ENCODE data around the gene TRIM72.
"Not testable (repeated sequence)": the region's sequence is repeated elsewhere in the genome, so short reads cannot be mapped to it uniquely, and the experiment has no call there.

TRIM72 gene

DNA sequence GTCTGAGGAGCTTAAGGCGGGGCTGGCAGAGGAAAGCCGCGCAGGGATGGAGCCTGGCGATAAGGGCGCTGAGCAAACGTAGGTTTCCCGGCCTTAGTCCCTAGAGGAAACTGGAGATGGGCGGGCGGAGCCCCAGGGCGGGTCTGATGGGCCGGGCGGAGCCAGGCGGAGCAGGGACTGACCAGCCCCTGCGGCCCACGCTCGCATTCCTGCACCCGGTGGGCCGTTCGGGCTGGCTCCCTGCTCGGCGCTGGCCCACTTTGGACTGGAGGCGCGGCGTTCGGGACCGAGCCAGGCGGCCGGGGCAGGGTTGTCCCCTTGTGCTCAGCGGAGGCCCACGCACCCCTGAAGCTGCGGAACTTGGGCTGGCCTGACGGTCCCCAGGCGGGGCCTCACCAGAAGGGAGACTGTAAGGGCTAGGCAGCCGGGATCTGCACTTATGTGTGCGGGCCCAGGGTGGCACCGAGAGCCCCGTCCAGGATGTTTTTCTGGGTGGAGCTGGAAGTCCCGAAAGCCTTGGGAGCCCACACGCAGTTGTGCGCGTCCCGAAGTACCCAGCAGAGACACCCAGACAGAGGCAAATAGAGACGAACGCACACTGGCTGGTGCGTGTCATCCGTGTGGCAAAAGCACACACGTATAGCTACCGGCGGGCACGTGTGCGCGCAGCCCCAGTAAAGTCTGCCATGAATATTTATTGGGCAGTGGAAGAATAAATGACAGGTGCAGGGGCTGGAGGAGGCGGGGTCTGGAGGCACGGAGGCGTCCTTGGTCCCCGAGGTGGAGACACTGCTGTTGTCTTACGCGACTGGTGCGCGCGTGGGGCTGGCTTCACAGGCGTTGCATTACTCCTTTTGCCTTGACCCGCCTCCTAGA, 1.6 kb downstream of the TRIM72 start:
- DNase-seq (ENCODE audit: low spot score): no peak

DNA sequence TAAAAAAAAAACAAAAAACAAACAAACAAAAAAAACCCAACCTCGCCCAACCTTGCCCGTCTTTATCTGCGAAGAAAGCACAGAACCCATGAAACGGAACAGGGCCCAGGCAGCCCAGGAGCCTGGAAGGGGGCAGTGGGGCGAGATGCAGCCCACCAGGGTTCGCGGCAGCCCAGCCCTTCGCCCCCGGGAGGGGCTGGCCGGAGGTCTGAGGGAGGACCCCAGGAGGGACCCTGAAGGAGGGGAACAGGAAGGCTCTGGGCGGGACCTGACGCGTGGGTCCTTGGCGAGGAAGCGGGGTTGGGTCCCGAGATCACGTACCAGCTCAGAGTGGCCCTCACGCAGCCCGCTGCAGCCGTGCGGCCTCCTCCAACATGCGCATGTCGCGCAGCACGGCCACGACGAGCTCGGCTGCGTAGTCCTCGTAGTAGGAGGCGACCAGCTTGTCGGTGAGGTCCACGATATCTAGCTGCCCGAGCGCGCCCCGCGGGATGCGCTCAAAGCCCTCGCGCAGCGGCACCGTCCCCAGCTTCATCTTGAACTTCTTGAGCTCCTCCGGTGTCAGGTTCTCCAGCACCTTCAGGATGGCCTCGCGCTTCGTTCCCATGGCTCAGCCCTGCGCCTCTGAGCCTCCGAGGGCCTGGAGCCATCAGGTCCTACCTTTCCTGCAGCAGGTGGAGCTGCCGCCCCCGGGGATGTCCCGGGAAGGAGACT, 2.7 kb downstream of the TRIM72 start, which contains the start of gene PYDC1:
PYDC1 (minus strand) TSS at position 714 of the 714 bp plus-strand sequence; CDS start at position 607, 107 bp downstream.
- no peak for DNase-seq (ENCODE audit: low spot score)

DNA sequence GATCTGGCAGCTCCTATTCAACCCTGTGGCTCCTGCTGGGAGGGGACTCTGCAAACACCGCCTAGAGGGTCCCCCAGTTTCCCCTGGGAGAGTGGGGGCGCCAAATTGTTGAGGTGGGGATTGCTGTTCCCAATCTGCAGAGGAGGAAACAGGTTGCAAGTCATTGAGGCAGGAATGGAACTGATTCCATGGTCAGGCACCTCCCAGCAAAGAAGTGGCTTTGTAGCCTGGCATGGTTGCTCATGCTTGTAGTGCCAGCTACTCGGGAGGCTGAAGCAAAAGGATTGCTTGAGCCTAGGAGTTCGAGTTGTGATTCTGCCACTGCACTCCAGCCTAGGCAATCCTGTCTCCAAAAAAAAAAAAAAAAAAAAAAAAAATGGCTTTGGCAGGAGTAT, 3.2 kb downstream of the TRIM72 start:
- no peak for DNase-seq (ENCODE audit: low spot score)

DNA sequence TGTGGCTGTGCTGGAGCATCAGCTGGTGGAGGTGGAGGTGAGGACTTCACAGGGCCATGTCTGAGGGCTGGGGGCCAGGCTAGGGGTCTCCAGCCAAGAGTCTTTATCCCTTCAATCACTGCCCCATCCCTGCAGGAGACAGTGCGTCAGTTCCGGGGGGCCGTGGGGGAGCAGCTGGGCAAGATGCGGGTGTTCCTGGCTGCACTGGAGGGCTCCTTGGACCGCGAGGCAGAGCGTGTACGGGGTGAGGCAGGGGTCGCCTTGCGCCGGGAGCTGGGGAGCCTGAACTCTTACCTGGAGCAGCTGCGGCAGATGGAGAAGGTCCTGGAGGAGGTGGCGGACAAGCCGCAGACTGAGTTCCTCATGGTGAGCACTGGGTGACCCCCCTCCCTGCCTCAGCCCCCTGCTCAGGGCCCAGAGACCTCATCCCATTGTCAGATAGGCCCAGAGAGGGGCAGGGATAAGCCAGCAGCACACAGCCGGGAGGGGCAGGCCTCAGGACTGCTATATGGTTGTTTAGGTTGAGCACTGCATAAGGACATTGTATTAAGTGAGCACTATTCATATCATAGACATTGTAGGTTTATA, 5.3 kb downstream of the TRIM72 start:
- DNase-seq (ENCODE audit: low spot score): no peak

DNA sequence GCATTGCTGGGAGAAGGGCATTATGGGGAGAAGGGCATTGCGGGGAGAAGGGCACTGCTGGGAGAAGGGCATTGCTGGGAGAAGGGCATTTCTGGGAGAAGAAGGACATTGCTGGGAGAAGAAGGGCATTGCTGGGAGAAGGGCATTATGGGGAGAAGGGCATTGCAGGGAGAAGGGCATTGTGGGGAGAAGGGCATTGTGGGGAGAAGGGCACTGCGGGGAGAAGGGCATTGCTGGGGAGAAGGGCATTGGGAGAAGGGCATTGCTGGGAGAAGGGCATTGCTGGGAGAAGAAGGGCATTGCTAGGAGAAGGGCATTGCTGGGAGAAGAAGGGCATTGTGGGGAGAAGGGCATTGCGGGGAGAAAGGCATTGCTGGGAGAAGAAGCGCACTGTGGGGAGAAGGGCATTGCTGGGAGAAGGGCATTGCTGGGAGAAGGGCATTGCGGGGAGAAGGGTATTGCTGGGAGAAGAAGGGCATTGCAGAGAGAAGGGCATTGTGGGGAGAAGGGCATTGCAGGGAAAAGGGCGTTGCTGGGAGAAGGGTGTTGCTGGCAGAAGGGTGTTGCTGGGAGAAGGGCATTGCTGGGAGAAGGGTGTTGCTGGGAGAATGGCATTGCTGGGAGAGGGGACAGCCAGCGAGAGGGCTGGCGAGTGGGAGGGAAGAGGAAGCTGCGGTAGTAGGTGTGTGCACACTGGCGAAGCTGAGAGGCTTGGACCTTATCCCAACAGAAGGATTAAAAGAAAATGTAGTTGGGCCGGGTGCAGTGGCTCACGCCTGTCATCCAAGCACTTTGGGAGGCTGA, 7.6 kb downstream of the TRIM72 start:
- no peak for DNase-seq (ENCODE audit: low spot score)

DNA sequence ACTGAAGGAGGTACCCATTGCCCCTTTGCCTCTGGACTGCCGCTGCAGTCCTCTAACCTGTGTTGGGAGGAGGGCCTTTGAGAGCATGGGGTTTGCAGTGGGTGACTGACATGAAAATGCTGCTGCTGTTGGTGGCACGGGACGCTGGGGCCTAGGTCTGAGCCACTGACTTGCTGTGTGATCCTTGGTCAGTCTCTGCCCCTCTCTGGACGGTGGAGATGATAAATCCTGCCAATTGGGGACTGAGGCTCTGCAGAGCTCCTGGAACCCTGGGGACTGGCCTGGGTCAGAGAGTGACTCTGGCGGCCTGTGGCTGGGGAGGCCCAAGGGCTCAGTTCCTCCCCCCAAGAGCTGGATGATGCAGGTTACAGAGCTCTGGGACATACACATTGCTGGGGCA, 9.1 kb downstream of the TRIM72 start:
- no peak for DNase-seq (ENCODE audit: low spot score)

DNA sequence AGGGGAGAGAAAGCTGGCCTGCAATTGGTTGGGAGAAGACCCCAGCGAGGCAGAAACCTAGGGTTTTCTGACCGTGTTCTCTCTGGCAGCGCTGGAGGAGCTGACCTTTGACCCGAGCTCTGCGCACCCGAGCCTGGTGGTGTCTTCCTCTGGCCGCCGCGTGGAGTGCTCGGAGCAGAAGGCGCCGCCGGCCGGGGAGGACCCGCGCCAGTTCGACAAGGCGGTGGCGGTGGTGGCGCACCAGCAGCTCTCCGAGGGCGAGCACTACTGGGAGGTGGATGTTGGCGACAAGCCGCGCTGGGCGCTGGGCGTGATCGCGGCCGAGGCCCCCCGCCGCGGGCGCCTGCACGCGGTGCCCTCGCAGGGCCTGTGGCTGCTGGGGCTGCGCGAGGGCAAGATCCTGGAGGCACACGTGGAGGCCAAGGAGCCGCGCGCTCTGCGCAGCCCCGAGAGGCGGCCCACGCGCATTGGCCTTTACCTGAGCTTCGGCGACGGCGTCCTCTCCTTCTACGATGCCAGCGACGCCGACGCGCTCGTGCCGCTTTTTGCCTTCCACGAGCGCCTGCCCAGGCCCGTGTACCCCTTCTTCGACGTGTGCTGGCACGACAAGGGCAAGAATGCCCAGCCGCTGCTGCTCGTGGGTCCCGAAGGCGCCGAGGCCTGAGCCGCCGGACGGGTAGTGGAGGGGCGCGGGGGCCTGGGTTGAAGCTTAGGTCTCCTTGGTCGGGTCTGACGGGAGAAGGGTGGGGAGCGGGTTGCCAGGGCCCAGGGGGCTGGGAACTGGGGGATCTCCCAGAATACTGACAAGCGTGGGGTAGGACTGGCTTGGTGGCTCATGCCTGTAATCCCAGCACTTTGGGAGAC, 10.4 kb downstream of the TRIM72 start:
- no peak for DNase-seq (ENCODE audit: low spot score)

DNA sequence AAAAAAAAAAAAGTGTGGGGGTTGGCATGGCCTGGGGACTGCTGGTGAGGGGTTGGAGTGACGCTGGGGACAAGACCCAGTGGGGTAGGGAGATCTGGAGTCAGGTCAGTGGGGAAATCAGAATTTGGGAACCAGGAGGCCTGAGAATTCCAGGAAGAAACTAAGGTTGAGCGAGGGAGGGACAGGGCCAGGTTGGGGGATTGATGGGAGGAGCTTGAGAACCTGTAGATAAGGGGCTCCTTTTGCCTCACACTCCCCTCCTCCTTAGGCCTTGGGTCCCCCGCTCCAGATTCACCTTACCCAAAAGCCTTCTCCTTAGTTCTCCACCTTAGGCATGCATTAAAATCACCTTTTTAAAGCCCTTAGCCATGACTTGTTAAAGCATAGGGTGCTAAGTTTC, 11.3 kb downstream of the TRIM72 start:
- DNase-seq (ENCODE audit: low spot score): no peak

DNA sequence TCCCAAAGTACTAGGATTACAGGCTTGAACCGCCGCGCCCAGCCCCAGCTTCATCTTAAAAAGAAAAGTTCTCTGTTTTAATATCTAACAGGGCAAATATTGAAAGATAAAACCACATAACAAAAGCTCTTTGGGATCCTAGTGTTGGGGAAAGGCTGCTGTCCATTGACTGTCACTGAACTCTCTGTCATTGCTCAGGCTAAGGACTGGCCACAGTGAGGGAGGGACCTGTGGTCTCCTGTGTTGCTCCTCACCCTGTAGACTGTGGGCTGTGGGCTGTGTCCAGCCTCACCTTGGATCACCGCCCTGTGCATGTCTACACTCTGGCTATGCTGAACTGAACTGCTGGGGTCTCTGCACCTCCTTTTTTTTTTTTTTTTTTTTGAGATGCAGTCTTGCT, 14.3 kb downstream of the TRIM72 start:
- no peak for DNase-seq (ENCODE audit: low spot score)

DNA sequence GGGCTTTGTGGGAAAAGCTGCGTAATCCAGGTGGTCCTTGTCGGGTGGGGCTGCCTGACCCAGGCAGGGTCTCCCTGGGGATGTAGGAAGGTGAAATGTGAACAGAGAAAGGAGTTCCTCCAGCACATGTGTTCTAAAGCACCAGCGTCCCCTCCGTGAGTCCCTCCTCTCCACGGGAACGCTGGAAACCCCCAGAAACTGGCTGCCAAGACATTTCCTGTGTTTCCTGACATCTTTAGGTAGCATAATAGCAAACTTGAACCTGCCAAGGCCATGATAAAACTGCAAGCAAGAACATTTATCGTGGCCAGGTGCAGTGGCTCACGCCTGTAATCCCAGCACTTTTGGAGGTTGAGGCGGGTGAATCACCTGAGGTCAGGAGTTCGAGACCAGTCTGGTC, 15.6 kb downstream of the TRIM72 start:
- no peak for DNase-seq (ENCODE audit: low spot score)

DNA sequence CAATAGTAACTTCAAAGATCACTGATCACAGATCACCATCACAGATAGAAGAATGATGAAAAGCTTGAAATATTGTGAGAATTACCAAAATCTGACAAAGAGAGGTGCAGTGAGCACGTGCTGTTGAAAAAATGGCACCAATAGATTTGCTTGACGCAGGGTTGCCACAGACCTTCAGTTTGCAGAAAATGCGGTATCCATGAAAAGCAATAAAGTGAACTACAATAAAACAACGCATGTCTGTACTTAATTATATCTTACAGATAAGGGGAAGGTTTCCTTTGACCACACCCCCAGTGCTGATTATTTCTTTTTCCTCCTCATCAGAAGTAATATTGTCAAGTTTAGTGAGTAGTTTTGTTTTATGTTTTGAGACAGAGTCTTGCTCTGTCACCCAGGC, 24.1 kb downstream of the TRIM72 start:
- DNase-seq (ENCODE audit: low spot score): no peak

DNA sequence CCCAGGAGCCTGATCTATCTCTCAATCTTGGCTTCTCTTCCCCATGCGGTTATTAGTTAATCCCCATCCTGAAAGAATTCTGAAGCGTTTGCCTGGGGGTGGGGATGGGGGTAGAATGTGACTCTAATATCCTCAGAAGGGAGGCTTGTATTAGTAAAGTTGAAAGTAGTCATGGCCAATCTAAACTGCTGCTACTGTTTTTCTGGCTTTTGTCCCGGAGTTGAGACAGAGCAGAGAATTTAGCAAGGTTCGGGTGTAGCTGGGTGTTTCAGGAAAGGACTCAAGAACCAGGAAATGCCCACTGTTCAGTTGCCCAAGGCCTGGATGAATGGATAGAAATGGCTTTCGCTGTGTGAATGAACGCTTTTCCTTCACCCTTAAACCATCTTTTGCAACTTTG, 28.3 kb downstream of the TRIM72 start:
- no peak for DNase-seq (ENCODE audit: low spot score)

DNA sequence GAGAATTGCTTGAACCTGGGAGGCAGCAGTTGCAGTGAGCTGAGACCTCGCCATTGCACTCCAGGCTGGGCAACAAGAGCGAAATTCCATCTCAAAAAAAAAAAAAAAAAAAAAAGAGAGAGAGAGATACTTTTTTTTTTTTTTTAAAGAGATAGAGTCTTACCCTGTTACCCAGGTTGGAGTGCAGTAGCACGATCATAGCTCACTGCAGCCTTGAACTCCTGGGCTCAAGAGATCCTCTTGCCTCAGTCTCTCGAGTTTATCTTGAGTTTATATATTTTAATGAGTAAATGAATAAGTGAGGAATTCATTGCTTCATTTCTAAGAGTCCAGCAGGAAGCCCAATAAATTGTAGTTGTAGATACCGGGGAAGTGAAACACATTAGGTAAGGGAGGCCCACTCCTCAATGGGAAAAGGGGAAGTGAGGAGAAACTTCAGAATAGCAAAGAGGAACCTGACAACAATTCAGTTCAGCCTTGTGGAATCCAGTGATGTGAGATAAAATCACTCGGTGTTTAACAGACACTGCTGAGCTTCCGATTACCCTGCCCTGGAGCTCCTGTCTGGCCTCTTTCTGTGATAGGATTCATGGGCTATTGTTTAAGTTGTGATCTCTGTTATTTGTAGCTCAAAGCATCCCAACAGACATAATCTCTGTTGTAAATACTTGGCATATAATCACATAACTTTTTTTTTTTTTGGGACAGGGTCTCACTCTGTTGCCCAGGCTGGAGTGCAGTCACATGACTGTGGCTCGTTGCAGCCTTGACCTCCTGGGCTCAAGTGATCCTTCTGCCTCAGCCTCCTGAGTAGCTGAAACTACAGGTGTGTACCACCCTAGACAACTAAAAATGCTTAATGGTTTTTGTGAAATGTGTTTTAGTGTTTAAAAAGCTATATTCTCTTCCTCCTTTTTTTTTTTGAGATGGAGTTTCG, 30.1 kb downstream of the TRIM72 start:
- DNase-seq (ENCODE audit: low spot score): no peak

DNA sequence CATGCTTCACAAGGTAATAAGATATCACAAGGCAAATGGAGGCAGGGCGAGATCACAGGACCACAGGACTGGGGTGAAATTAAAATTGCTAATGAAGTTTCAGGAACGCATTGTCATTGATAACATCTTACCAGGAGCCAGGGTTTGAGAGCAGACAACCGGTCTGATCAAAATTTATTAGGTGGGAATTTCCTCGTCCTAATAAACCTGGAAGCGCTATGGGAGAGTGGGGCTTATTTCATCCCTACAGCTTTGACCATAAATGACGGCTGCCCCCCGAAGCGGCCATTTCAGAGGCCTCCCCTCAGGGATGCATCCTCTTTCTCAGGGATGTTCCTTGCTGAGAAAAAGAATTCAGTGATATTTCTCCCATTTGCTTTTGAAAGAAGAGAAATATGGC, 31.7 kb downstream of the TRIM72 start:
- not testable (repeated sequence) for DNase-seq (ENCODE audit: low spot score)

DNA sequence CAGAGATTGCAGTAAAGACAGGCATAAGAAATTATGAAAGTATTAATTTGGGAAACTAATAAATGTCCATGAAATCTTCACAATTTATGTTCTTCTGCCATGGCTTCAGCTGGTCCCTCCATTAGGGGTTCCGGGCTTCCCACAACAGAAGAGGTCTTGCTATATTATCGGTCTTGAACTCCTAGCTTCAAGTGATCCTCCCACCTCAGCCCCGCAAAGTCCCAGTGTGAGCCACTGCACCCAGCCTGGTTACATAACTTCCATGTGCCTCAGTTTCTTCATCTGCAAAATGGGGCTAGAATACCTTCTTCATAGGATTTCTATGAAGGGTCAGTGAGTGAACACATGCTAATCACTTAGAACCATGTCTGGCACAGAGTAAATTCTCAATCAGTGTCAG, 32.4 kb downstream of the TRIM72 start:
- no peak for DNase-seq (ENCODE audit: low spot score)

DNA sequence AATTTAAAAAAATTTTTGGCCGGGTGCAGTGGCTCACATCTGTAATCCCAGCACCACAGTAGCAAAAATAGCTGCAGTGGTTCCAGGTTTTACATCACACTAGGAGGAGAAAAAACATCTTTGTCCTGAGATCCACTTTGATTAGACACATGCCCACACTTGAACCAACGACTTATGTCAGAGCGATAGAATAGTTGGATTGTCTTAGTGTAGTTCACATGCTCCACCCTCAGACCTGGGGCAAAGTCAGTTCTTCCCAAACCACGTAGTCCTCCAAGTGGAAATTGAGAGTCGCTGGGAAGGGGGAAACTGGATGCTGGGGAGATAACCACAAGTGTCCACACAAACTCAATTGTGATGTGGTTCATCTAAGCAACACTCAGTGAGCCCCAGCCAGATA, 34.4 kb downstream of the TRIM72 start:
- no peak for DNase-seq (ENCODE audit: low spot score)

DNA sequence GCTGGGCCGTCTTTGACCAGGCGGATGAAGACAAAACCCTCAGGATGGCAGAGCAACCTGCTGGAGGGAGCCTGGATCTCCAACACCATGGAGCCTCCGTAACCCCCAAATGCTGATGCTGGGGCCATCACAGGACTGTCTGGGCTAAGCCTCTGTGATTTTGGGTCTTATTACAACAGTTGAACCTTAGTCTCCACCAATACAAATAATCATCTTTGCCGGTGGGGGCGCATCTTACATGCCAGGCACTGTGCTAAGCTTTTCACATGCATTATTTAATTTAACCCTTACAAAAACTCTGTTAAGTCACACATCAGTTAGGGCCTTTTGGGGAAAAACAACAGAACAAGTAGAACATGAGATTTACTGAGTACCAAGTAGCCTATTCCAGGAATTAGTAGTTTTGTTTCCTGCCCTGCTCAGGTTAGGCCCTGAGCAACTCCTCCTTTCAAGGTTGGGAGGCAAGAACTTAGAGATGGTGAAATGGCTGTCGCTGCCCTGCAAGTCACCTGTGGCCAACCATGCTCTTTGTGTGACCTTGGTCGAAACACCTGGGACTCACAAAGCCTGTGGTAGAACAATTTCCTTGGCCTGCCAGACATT, 37.0 kb downstream of the TRIM72 start:
- no peak for DNase-seq (ENCODE audit: low spot score)

DNA sequence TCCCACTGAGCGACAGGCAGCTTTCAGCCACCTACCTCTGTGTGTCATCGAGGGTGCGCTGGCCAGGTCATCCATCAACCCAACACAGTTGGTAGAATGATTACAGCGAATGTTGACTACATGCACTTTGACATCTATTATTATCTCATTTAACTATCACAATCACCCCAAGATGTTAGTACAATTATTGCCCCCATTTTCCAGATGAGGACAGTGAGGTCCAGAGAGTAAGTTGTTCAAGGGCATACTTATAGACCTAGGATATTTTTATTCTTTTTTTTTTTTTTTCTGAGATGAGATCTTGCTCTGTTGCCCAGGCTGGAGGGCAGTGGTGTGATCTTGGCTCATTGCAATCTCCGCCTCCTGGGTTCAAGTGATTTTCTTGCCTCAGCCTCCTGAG, 37.5 kb downstream of the TRIM72 start:
- no peak for DNase-seq (ENCODE audit: low spot score)

DNA sequence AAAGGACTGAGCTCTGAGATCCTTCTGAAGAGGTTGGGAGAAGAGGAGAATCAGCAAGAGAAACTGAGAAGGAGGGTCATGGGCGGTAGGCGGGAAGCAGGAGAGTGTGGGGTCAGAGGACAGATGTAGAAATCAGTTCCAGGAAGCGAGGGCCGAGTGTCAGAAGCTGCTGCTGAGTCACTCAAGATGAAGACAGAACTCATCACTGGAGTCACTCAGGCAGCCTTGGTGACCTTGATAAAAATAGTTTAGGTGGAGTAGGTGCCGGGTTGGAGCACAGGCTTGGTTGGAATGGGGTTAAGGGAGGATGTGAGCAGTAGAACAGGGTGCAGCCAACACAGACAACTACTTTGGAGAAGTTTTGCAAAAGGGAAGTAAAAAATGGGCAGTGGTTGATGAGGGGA, 39.7 kb downstream of the TRIM72 start:
- DNase-seq (ENCODE audit: low spot score): peak; percentile 37

DNA sequence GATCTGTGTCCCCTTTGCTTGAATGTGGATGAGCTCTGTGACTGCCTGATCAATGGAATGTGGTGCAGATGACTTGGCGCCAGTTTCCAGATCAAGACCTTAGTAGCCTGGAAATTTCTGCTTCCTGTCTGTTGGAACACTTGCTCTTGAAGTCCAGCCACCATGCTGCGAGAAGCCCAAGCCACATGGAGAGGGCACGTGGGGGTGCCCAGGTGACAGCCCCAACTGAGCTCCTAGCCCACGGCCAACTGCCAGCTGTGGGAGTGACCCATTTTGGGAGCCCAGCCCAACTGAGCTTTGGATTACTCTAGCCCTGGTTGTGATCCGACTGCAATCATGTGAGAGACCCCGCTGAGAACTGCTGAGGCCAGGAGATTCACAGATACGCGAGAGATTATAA, 42.5 kb downstream of the TRIM72 start:
- no peak for DNase-seq (ENCODE audit: low spot score)

All from CD4-positive, alpha-beta T cell treated with Interleukin-2 at 100 ng/mL for 4 hours (primary cell).